ENCODE data around the gene GALNT18.

Gene GALNT18

GRCh38 chr11:11237070-11237832, 384.6 kb downstream of the GALNT18 start:
- DNase-seq (ENCODE audit: low spot score), result no peak

GRCh38 chr11:11236498-11237059, 385.2 kb downstream of the GALNT18 start:
- no peak for DNase-seq (ENCODE audit: low spot score)

GRCh38 chr11:11231763-11232162, 390.0 kb downstream of the GALNT18 start:
- no peak for DNase-seq (ENCODE audit: low spot score)

DNA sequence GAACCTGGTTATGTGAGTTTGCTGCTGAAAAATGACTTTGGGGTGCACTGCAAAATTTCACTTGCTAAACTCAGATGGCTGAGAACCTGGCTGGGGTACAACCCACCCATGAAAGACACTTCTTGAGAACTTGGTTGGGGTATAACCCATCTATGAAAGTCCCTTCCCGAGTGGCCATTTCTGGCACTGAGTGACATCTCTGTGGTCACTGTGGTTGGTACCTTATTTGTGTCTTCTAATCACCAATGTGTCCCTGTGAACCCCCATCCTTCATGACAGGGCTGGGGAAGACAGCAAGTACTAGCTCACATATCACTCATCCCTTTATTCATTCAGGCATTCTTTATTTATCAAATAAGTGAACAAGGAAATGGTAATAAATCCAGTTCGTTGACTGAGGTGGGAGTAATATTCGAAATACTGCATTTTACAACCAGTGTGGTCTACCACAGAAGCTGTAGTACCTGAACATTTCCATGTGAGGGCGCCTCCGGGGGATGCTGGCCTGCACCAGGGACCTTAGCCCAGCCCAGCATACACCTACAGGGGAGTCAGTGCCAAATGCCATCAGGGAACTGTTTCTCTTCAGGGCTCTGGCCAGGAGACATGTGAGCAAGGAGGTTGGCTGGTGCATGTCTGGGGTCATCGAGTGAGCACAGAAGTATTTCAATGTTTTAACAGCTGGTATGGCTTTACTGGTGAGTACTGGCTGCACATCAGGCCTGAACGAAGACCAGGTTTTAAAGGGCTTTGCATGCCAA, 390.8 kb downstream of the GALNT18 start:
- no peak for DNase-seq (ENCODE audit: low spot score)

- no peak for DNase-seq (ENCODE audit: low spot score)
Observed at GRCh38 chr11:11230087-11230486, 391.7 kb downstream of the GALNT18 start.

DNA sequence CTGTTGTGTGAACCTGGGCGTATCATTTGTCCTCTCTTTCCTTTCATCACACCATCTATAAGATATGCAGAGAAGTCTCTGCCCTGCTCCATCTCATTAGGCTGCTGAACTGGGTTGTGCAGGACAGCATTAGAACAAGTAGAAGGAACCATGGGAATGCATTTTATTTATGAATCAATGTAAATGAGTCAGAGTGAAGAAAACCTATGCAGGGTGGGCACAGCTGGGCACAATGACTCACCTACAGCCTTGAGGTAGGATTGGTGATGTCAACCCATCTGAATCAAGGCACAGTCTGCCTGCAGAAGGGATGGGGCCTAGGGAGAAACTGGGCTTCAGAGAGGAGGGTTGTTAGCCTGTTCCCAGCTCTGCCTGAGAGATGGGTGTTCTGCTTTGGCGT, 392.2 kb downstream of the GALNT18 start:
- no peak for DNase-seq (ENCODE audit: low spot score)

- DNase-seq (ENCODE audit: low spot score), result no peak
Observed at GRCh38 chr11:11227296-11228085, 394.3 kb downstream of the GALNT18 start.
